Stimulated activated CD8-positive, alpha-beta memory T cell treated with anti-CD3 and anti-CD28 coated beads, Interleukin-12 subunit alpha, Interleukin-12 subunit beta, amount 100 ng/mL, for 4 hours (primary cell): ENCODE results near the gene LRRC31.

Experiments
- DNase-seq: peaks from one replicate; pipeline ENCODE4 v3.0.0-alpha.2; 2020; ENCODE audit warnings: low read depth

LRRC31 gene

DNA sequence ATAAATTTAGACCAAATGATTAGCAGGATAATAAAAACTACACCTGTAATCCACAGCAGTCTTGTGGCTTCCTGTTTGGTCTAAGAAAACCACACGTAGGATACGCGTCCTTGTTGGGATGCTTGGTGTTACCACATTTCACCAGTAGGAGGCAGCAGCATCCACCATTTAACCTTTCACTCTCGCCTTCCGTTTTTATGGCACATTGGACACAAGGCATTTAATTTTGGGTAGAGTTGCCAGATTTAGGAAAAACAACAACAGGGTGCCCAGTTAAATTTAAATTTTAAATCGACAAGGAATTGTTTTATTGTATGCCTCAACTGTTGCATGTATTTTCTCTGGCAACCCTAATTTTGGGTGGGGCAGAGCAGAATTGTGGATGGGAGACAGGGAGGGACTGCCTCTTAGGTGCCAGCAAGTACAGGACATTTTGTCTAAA lies 6.3 kb downstream of the LRRC31 start:
- DNase-seq = peak; percentile 13

DNA sequence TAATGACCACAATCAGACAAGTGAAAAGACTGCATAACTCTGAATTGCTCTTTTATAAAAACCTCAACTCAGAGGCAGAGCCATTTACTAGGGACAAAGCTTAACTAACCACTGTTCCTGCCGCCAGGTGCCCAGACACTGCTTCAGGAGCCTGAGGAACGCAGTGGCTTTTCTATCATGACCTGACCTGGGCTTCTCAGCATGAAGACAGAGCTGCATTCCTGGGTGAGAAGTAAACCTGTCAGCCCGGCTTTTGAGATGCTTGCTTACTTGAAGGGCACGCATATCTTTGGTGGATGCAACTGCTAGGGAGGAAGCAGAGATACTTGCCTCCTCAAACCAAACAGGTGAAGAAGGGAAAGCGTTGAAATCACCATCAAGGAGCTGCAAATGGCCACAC lies 7.9 kb downstream of the LRRC31 start:
- no peak for DNase-seq

DNA sequence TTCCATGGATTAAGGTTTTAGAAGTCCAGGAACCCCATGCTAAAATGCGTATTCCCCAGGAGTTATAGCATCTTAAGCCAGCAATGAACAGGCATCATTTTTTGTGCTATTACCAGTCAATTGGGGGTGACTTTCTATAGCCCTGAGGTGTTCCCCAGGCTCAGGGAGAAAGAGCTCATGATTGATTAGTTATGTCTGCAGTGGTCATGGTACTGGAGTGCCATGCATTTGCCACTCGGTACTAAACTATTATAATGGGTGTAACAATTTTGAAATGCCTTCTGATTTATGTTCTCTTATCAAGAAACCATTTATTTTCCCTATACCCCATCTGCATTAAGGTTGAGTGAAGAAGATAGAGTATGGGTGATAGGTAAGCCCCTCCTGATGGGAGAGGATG lies 11.9 kb downstream of the LRRC31 start:
- DNase-seq = no peak

DNA sequence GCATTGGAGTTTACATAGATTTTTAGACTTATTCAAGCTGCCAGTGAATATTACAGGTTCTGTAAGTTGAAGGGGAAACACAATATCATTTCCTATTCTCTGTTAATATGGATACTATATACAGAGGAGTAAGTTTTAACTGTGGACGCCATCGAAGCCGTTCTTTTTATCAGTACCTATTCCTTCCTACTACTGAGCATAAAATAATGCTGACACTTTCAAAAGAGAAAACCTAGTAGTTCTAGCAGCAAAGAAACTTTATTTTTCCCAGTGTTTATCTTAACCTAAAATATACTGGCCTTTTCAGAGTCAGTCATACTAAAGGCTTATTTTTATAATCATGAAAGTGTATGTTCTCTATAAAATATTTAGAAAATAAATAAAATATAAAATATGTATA lies 14.2 kb downstream of the LRRC31 start:
- DNase-seq = no peak

DNA sequence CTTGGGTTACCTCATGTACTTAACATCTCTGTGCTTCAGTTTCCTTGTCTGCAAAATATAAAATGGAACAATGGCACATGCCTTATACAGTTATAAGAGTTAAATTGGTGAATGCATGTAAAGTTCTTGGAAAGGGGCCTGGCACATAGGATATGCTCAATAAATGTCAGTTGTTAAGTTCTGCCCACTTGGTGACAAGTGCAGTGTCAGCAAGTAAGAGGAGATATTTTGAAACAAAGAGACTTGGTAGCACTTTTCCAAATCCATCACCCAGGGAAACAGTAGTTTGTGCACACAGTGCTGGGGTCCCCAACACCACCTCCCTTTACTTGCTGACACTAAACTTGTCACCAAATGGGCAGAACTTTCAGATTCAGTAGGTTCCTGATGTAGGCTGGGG lies 19.1 kb downstream of the LRRC31 start:
- DNase-seq = no peak

DNA sequence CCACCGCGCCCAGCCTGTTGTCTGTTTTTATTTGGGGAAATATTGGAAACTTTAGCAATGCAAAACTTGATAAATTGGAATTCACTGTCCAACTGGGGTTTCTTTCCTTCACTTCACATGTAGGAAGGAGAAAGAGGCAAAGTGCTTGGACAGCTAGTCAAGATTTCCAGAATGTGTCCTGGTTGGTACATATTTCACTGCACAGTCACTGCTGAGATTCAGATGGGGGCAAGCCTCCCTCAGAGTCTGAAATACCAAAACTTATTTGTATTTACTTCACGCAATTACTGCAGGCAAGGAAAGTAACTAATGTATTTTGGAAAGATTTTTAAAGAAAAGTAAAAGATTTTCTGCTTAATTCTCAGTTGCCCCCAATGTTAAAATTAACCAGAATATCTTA lies 21.0 kb downstream of the LRRC31 start:
- no peak for DNase-seq

DNA sequence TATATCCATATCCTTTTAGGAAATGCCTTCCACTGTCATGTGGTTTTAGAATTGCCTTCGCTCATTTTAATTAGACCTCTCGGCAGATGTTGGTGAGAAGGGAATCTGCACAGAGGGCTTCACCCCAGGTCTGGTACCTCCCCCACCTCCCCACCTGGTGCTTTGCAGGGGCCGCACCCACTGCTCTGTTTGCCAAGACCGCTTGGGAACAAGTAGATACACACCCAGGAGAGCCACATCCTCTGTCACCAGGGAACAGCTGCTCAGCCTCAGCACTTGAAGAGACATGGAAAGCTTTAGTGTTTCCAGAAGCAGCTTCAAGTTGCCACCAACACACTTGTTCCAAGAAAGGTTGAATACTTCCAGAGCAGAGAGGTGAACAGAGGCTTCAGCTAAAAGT lies 21.8 kb downstream of the LRRC31 start:
- no peak for DNase-seq

DNA sequence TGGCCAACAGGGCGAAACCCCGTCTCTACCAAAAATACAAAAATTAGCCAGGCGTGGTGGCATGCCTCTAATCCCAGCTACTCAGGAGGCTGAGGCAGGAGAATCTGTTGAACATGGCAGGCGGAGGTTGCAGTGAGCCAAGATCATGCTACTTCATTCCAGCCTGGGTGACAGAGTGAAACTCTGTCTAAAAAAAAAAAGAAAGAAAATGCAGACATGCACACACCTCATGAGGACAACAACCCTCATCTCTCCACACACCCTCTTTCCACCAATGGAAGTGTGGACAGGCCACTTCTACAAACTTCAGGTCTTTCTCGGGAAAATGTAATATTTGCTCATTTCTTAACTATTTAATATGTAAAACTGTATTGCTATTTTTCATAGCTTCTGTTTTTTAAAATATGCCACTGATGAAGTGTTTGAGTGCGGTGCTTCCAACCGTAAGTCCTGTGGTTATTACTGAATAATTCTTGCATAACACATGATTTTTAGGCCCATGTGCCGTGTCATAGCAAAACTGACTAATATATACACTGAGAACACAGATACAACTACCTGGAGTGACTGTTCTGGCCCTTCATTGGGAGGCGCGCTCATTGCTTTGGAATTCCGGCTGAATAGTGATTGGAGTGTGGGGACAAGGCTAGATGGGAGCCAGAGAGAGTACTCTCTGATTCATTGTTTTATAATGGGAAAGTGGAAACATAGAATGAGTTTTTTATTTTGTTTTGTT lies 23.1 kb downstream of the LRRC31 start:
- DNase-seq = no peak

DNA sequence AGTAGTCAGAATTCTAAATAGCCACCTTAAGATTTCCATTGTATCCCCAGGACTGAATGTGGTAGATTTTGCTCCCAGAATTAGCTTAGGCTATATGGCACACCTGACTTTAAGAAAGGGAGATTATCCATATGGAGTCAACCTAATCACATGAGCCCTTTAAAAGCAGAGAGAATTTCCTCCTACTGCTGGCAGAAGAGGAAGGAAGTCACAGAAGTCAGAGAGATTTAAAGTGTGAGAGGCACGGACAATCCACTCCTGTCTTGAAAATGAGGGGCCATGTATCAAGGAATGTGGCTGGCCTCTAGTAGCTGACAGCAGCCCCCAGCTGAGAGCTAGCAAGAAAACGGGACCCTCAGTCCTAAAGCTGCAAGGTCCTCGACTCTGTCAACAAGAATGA lies 26.8 kb downstream of the LRRC31 start:
- DNase-seq = no peak

DNA sequence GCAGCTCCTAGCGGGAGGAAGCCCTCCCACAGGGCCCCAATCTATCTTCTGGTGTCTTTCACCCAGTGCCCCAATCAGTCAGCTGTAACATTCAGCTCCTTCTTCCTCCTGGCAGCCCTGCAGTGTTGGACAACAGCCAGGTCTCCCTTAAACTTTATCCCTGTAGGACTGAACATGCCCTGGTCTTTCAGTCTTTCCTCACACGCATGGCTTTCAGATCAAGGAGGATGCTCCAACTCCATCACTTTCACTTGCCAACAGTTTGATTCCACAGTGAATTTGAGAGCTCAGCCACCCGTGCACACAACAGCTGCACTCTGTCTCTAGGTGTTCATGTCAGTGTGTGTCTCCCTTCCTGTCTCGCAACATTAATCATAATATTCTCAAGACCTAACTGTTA lies 28.6 kb downstream of the LRRC31 start:
- DNase-seq = no peak

DNA sequence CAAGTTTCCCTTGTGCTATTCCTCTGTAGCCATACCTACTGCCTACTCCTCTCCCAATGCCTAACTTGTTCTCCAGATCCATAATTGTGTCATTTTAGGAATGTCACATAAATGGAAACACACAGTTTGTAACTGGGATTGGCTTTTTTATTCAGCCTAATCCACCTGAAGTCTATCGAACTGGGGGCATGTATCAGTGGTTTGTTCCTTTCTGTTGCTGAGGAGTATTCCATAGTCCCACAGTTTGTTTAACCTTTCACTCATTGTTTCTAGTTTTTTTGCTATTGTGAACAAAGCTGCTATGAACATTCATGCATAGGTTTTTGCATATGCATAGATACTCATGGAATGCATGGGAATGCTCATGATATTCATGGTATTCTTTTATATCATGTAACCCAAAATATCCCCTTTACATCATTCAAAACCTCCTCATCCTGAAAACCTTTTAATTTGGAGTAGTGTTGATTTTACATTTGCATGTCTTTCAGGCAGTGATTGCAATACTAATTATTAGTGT lies 31.2 kb downstream of the LRRC31 start:
- DNase-seq = no peak

DNA sequence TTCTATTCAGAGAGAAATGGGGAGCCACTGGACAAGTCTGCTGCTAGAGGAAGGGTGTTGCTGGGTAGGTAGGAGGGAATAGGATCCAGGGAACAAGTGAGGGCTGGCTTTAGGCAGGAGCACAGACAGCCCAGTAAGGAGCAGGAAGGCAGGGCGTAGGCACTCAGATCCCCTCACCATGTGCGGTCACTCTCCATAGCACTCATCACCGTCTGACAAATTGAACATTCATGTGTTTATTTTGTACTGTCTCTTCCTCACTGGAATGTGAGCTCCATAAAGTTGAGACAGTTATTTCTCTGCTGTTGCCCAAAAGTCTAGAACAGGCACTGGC lies 32.8 kb downstream of the LRRC31 start:
- DNase-seq = no peak

DNA sequence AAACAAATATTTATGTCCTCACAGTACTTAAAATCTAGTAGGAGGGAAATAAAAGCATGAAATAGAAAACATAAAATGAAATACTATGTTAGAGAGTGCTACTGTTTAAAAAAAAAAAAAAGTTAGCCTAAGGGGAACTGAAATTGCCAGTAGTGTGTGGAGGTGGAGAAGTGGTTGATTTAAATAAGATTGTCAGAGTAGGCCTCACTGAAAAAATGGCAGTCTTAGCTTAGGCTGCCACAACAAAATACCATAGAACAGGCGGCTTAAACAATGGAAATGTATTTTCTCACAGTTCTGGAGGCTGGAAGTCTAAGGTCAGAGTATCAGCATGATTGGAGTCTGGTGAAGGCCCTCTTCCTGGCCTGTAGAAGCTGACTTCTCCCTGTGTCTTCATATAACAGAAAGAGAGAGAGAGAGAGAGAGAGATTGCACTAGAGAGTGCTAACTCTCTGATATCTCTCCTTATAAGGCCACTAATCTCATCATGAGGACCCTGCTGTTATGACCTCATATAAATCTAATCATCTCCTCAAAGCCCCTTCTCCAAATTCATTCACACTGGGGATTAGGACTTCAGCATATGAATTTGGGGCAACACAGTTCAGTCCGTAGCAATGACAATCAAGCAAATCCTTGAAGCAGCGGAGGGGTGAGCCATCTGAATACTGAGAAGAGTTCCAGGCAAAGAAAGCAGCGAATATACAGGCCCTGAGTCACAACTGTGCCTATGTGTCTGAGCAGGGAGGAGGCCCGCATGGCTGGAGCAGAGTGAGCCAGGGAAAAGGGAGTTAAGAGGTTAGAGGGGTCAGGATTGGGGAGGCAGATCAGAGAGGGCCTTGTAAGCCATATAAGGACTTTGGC lies 33.4 kb downstream of the LRRC31 start:
- no peak for DNase-seq

DNA sequence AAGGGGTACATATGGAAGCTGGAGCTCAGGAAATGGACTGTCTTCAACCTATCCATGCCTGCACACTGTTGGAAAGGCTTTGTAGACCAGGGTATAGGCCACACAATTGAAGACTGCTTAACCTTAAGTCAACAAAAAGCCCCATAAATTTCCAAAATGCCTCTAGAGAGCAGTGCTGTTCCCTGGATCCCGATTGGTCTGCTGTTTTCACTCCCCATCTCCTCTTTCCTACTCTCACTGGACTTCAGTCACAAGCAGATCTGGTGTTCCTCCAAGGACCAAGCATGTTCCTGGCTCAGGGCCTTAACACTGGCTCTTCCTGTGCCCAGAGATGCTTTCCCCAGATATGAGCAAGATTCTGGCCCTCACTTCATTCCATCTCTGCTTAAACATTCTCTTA lies 34.2 kb downstream of the LRRC31 start:
- no peak for DNase-seq

DNA sequence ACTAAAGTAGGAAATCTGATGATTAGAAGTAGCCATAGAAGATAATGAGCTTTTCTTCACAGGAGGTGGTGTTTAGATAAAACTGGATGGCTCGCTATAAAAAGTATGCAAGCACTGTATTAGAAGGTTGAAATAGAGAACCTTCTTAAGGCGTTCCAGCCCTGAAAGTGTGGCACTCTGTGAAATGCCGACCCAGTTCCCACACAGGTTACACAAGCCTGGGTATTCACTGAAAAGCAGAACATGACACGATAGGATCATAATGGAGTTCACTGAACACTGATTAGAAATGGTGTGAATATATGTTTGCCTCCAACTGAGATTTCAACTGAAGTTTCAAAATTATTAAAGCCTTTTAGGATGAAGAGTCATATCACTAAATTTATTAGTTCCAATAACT lies 42.0 kb downstream of the LRRC31 start:
- DNase-seq = no peak

DNA sequence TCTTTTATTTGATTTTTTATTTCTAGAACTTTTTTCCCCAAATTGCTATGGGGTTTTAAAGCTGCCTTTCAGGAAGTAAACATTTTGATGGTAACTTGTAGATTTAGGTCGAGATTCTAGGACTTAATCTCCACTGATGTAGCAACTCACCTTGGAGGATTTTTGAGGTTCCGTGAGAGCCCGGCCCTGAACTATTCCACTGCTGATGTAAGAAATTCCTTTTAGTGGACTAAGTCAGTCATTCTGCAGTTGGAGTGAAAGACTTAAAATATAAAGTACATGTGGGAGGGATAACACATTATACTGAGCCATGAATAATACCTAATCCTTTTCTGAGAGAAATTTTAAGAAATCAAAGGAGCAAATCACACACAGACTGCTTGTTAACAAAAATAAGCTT lies 44.4 kb downstream of the LRRC31 start:
- no peak for DNase-seq

DNA sequence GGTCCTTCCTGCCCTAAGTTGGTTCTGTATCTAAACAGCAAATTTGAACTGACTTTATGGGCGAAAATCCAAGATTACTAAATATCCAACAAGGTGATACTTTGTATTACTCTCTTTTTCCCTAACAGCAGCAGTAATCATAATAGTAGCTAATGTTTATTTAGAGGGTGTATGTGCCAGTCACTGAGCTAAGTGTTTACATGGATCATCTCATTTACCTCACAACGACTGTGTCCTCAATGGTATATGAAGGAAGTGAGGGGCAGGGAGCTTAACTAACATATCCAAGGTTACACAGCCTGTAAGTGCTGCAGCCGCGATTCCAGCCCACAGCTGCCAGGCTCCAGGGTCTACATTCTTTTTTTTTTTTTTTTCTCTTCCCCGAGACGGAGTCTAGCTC lies 46.8 kb downstream of the LRRC31 start:
- no peak for DNase-seq

DNA sequence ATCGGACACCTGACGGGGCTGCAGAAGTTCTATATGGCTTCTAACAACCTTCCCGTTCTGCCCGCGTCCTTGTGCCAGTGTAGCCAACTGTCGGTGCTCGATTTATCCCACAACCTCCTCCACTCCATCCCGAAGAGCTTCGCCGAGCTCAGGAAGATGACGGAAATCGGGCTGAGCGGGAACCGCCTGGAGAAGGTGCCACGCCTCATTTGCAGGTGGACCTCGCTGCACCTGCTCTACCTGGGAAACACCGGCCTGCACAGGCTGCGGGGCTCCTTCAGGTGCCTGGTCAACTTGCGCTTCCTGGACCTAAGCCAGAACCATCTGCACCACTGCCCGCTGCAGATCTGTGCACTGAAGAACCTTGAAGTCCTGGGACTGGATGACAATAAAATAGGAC lies 47.2 kb downstream of the LRRC31 start:
- no peak for DNase-seq

DNA sequence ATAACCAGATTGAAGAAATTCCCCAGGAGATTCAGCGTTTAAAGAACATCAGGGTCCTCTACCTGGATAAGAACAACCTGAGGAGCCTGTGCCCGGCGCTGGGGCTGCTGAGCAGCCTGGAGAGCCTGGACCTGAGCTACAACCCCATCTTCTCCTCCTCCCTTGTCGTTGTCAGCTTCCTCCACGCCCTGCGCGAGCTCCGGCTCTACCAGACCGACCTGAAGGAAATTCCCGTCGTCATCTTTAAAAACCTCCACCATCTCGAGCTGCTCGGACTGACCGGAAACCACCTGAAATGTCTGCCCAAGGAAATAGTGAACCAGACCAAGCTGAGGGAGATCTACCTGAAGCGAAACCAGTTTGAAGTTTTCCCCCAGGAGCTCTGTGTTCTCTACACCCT lies 47.6 kb downstream of the LRRC31 start:
- no peak for DNase-seq

DNA sequence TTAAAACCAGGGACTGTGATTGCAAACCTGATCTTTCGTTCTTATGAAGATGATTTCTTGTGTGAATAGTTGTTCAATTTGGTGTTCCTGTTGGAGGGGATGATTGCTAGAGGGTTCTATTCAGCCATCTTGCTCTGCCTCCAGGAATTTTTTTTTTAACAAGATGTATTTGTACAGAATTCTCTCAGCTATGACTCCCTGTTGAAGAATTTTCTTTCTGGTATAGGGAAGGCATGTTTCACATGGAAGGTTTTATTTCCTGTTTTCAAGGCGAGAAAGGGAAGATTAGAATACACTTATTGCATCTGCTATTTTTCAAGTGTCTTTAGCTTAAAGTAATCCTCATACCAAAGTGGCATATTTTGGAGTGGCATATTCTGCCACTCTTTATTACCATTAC lies 51.4 kb downstream of the LRRC31 start:
- no peak for DNase-seq

DNA sequence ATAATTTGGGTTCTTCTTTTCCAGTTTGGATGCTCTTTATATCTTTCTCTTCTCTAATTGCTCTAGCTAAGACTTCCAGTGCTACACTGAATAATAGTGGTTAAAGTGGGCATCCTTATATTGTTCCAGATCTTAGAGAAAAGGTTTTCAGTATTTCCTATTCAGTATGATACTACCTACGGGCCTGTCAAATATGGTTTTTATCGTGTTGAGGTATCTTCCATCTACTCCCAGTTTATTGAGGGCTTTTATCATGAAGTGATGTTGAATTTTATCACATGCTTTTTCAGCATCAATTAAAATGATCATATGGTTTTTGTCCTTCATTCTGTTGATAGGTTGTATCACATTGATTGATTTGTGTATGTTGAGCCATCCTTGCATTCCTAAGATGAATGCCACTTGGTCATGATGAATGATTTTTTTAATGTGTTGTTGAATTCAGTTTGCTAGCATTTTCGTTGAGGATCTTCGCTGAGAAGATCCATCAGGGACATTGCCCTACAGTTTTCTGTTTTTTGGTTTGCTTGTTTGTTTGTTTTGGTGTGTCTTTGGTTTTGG lies 54.1 kb downstream of the LRRC31 start:
- DNase-seq = no peak

DNA sequence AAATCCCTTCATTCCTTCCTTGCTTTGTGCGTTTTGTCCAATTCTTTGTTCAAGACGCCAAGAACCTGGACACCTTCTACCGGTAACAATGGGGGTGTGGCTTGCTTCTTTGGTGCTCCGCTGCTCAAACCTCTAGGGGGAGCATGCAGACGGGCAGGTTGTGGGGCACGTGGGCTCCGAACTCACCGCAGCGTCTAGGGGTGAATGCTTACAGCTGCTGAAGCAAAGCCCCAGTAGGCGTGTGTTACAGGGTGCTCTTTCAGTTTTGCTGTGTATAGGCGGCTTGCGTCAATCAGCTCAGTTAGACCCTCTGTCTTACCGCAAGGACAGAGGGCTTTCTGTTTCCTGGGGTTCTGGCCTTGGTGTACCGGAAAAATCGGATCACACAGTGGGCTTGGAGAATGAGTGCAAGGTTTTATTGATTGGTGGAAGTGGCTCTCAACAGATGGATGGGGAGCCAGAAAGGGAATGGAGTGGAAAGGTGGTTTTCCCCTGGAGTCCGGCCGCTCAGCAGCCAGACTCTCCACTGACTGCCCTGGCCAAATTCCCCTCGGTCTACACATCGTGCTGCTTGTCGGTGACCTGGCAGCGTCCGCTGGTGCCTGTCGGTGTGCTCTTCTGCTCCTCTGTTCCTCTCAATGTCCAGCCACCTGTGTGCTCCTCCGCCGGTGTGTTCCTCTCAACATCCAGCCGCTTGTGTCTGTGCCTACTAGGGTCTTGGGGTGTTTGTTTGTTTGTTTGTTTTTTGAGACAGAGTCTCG lies 55.8 kb downstream of the LRRC31 start:
- peak; percentile 59 for DNase-seq
